B cell (primary cell): Measurements from ENCODE around the gene LRRN4. TPM values are rescaled to one million over a fixed set of nuclear protein-coding genes. Genes with fewer than 3 reads are reported as not detected.

Experiments used
- ATAC-seq: fragments of 200-7000 bp; cut with Tn5 transposase; one replicate; pipeline ENCODE4 v1.10.0; 2021; ENCODE audit warnings: low read depth, mild to moderate bottlenecking, moderate number of reproducible peaks, moderate library complexity
- CTCF ChIA-PET: fragments of 350-600 bp; sonication (Branson Sonifier 250); formaldehyde crosslinking; loops from one replicate; lab custom pipeline; 2021; ENCODE audit warnings: antibody characterized with exemption, inconsistent platforms; lab: Charles Lee
- POLR2A ChIA-PET: fragments of 350-600 bp; sonication (Branson Sonifier 250); formaldehyde crosslinking; loops from one replicate; lab custom pipeline; 2021; ENCODE audit warnings: antibody characterized with exemption; lab: Charles Lee
- DNase-seq: peaks from one replicate; pipeline ENCODE4 v3.0.0; 2013
- H2AFZ ChIP-seq: 2 replicates; pipeline ENCODE4 v1.6.1; 2012; ENCODE audit warnings: mild to moderate bottlenecking, low read depth, low read length; ENCODE audit not compliant: insufficient read depth, poor library complexity, severe bottlenecking
- H3K27ac ChIP-seq, 2 donors: 1 replicate in 1 of 2; 2 replicates in 1 of 2; pipeline ENCODE4 v1.5.1; 2012 to 2013; ENCODE audit warnings: low read length in 2 of 2, mild to moderate bottlenecking in 2 of 2, moderate library complexity in 1 of 2
- H3K27me3 ChIP-seq, 4 experiments: fragments of 200-600 bp in 1 of 4; sonication (generic) in 1 of 4; replicated peaks in 1 of 4; 1 replicate in 2 of 4; 2 replicates in 2 of 4; pipeline versions ENCODE4 v1.6.1 to v1.7.0; 2013 to 2016; ENCODE audit warnings: low read length in 3 of 4, mild to moderate bottlenecking in 2 of 4, mixed read lengths in 1 of 4, moderate library complexity in 1 of 4; ENCODE audit not compliant: insufficient read depth in 4 of 4, control insufficient read depth in 3 of 4; ENCODE audit errors: control extremely low read depth in 1 of 4
- H3K36me3 ChIP-seq, 2 experiments: replicated peaks in 1 of 2; 1 replicate in 1 of 2; 2 replicates in 1 of 2; pipeline versions ENCODE4 v1.6.1 to v1.7.1; 2013; ENCODE audit warnings: low read length in 1 of 2; ENCODE audit not compliant: insufficient read depth in 2 of 2, control insufficient read depth in 1 of 2; ENCODE audit errors: control extremely low read depth in 1 of 2, extremely low read depth in 1 of 2
- H3K4me1 ChIP-seq, 2 donors: fragments of 200-600 bp in 1 of 2; sonication (generic) in 1 of 2; 1 replicate in 1 of 2; 2 replicates in 1 of 2; pipeline versions ENCODE4 v1.5.1 to v1.6.1; 2013 to 2017; ENCODE audit warnings: low read length in 2 of 2; ENCODE audit not compliant: control insufficient read depth in 2 of 2, insufficient read depth in 2 of 2
- H3K4me2 ChIP-seq: replicated peaks from 2 replicates; pipeline ENCODE3; 2012; ENCODE audit warnings: mild to moderate bottlenecking, low read depth, low read length; ENCODE audit not compliant: poor library complexity, severe bottlenecking
- H3K4me3 ChIP-seq, 5 experiments: fragments of 200-600 bp in 1 of 5; sonication (generic) in 1 of 5; 1 replicate in 3 of 5; 2 replicates in 2 of 5; pipeline versions ENCODE4 v1.5.1 to v1.7.0; 2011 to 2016; ENCODE audit warnings: low read length in 4 of 5, mild to moderate bottlenecking in 4 of 5, low read depth in 2 of 5, control low read depth in 1 of 5, moderate library complexity in 1 of 5; ENCODE audit not compliant: insufficient read depth in 1 of 5; ENCODE audit errors: control extremely low read depth in 1 of 5, extremely low read depth in 1 of 5
- H3K79me2 ChIP-seq: fragments of 200-600 bp; sonication (generic); one replicate; pipeline ENCODE4 v1.6.0; 2016; ENCODE audit warnings: low read length; ENCODE audit not compliant: control insufficient read depth, insufficient read depth
- H3K9ac ChIP-seq: fragments of 200-600 bp; sonication (generic); 2 replicates; pipeline ENCODE4 v1.6.1; 2017; ENCODE audit warnings: mild to moderate bottlenecking, low read length, moderate library complexity
- H3K9me3 ChIP-seq, 3 donors: one replicate each; pipeline versions ENCODE4 v1.6.1 to v1.7.1; 2013; ENCODE audit warnings: low read length in 2 of 3; ENCODE audit not compliant: control insufficient read depth in 2 of 3, insufficient read depth in 1 of 3; ENCODE audit errors: control extremely low read depth in 1 of 3
- H4K20me1 ChIP-seq: 2 replicates; pipeline ENCODE4 v1.6.0; 2012; ENCODE audit warnings: mild to moderate bottlenecking, low read length; ENCODE audit not compliant: insufficient read depth, control insufficient read depth, poor library complexity, severe bottlenecking
- H3K27ac Mint-ChIP-seq: one replicate; pipeline ENCODE4 v1.8.0; 2021; ENCODE audit warnings: mixed read lengths
- H3K27me3 Mint-ChIP-seq: one replicate; pipeline ENCODE4 v1.8.0; 2021; ENCODE audit warnings: mixed read lengths
- H3K4me1 Mint-ChIP-seq: one replicate; pipeline ENCODE4 v1.8.0; 2021; ENCODE audit warnings: mixed read lengths
- H3K4me3 Mint-ChIP-seq: one replicate; pipeline ENCODE4 v1.8.0; 2021; ENCODE audit warnings: mixed read lengths
- H3K9me3 Mint-ChIP-seq: one replicate; pipeline ENCODE4 v1.8.0; 2022; ENCODE audit warnings: mixed read lengths; ENCODE audit not compliant: insufficient read depth
- CTCF ChIP-seq: fragments of 200-600 bp; IDR thresholded peaks from one replicate; pipeline ENCODE4 v1.8.0; 2022; ENCODE audit warnings: antibody characterized with exemption, mild to moderate bottlenecking
- EZH2 ChIP-seq: IDR thresholded peaks from 2 replicates; pipeline ENCODE4 v1.6.1; 2012; ENCODE audit warnings: borderline replicate concordance, low read depth, mild to moderate bottlenecking, moderate library complexity, low read length; ENCODE audit not compliant: insufficient read depth, poor library complexity, severe bottlenecking
- whole genome bisulfite sequencing: methylation state at CpG from one replicate; pipeline ENCODE4 v1.1.5; 2013; ENCODE audit warnings: missing lambda C conversion rate; ENCODE audit not compliant: insufficient coverage; 5-methylcytosine and 5-hydroxymethylcytosine counted together
- intact Hi-C: fragments of 100-400 bp; cut with micrococcal nuclease; formaldehyde crosslinking; loops from one replicate; pipeline ENCODE4 v1.10.0; 2022
- polyA plus RNA-seq: library from polyadenylated mRNA; depleted of rRNA; stranded (reverse); fragments of >200 nt; gene quantifications from 2 replicates; pipeline ENCODE4 v1.2.3, GENCODE V29; 2012
- total RNA-seq, 2 donors: library from RNA; stranded (reverse); fragments of 120-200 nt in 1 of 2; gene quantifications; 1 replicate in 1 of 2; 2 replicates in 1 of 2; pipeline versions ENCODE4 v1.2.3 to v1.2.4, GENCODE V29; 2013 to 2022

Gene LRRN4
- total and polyA plus RNA-seq, 2 donors (not counting 1 experiment from before 2014, with no cell fraction given), result not detected

GRCh38 chr20:6094565-6094964, 40.7 kb upstream of the LRRN4 start:
- Histone ChIP-seq H3K27me3 (no peaks in the 10 kb centered on the region), H2AFZ (no peak overlapping the region), H3K4me2 (no peak overlapping the region), H3K4me1 (no peaks in the 10 kb centered on the region), H4K20me1 (no peaks in the 10 kb centered on the region), H3K9me3 (no peaks in the 10 kb centered on the region), H3K27ac (no peak overlapping the region), H3K9ac (no peak overlapping the region), H3K79me2 (no peaks in the 10 kb centered on the region), H3K36me3 (no peaks in the 10 kb centered on the region), H3K4me3 (no peak overlapping the region)
- TF ChIP-seq CTCF, result no peak
- no peak for TF ChIP-seq EZH2
- no peaks in the 10 kb centered on the region for H3K4me1 Mint-ChIP-seq
- whole genome bisulfite sequencing, result no CpG with 5 or more reads among the region's 4 CpGs
- H3K4me3 Mint-ChIP-seq, result no peak overlapping the region
- no peak overlapping the region for H3K27ac Mint-ChIP-seq
- intact Hi-C loops, result no loop called here
- peaks cover 9% of the 10 kb centered on the region for H3K27me3 Mint-ChIP-seq
- DNase-seq, result no peak
- ChIA-PET POLR2A (no interaction called here), CTCF (no interaction called here)
- H3K9me3 Mint-ChIP-seq, result no peaks in the 10 kb centered on the region
- ATAC-seq, result no peak

DNA sequence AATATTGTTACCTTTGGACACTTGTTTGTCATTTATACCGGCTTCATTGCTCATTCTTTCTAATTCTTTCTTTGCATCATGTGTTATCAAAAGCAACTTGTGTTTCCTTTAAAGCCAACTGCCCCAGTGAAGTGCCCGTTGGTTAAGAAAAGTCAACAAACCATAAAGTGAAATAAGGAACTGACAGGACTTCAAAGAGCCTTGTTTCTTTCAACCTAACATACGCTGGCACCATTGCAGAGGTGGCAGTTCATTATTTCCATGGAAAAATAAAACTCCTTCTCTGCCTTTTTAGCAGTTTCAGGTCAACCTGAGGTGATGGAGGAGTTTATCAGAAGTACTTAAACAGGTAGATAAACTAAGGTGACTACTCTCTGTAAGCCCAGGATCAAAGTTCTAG, 40.2 kb upstream of the LRRN4 start:
- Mint-ChIP-seq H3K9me3 (no peaks in the 10 kb centered on the region), H3K27ac (no peak overlapping the region), H3K4me1 (no peaks in the 10 kb centered on the region), H3K27me3 (peaks cover 12% of the 10 kb centered on the region), H3K4me3 (no peak overlapping the region)
- H3K27me3 ChIP-seq, result no peaks in the 10 kb centered on the region
- no peaks in the 10 kb centered on the region for H3K36me3 ChIP-seq
- H3K27ac ChIP-seq, result no peak overlapping the region
- POLR2A ChIA-PET, result no interaction called here
- no peaks in the 10 kb centered on the region for H3K9me3 ChIP-seq
- no peaks in the 10 kb centered on the region for H3K79me2 ChIP-seq
- no peak overlapping the region for H3K9ac ChIP-seq
- H3K4me2 ChIP-seq, result no peak overlapping the region
- no peak overlapping the region for H2AFZ ChIP-seq
- intact Hi-C loops, result no loop called here
- TF ChIP-seq CTCF (no peak), EZH2 (no peak)
- no peaks in the 10 kb centered on the region for H3K4me1 ChIP-seq
- no peaks in the 10 kb centered on the region for H4K20me1 ChIP-seq
- CTCF ChIA-PET, result no interaction called here
- no peak for DNase-seq
- 0% methylated on average over 2 of the region's 3 CpGs for WGBS
- H3K4me3 ChIP-seq, result no peak overlapping the region
- ATAC-seq, result no peak
